ENCODE data around the gene TRIM59.

Gene TRIM59

DNA sequence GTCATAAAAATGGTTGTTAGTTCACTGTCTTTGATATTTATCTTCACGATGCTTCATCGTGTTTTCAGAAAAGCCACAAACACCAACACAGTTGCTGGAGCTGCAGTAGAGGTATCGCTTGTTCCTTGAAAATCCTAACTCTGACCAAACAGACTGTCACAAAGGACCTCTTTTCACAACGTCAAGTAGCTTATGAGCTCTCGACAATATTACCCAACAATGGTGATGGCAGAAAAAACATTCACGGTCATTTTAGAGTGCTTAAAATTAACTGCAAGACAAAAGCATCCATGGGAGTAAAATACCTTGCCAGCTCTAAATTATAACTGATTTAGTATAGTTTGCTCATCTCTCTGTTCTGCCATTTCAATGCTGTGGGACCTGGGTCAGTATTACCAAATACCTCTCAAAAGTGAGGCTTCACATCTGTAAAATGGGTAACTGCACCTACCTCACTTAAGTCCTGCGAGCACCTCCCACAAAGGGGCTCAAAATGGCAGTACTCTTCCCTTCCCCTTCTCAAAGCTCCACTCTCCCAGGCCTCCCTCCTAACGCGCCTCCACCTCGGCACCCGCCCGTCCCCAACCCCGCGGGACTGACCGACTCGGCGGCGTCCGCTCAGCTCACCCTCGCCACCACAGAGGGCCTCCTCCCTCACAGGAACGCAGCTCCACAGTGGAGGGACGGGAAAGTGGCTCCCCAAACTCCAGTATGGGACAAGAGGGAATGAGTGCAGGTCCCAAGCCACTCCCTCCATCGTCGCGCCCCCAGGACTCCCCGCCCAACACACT lies 546 bp downstream of the TRIM59 start:
- Histone ChIP-seq H3K27me3 (ENCODE audit: low read depth) (no peaks in the 10 kb centered on the region), H3K4me3 (no peak overlapping the region), H3K4me1 (no peaks in the 10 kb centered on the region), H3K9me3 (no peaks in the 10 kb centered on the region), H3K36me3 (replicated peaks) (no peaks in the 10 kb centered on the region)
- in situ Hi-C loops (cut with MboI; ENCODE audit: low sequenced_read_pairs): no loop called here
- no peak for DNase-seq (ENCODE audit: low spot score in 2 of 2)

DNA sequence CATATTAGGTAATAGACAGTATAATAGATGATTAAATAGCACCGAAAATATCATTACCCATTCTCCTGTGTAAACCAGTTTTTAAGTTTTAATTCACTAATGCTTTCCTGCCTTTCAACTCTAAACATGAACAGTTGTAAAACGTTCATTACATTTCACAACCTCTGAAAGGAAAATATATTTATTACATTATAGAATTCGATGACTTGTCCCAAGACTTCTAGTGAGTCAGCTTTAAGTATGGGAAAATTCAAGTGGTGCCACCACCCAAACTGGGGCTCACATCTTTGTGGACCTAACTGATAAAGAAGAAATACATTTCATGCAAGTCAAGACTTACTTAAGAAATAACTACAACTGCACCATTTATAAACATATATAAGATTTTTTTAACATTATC lies 2.0 kb downstream of the TRIM59 start:
- Histone ChIP-seq H3K4me1 (no peaks in the 10 kb centered on the region), H3K36me3 (replicated peaks) (no peaks in the 10 kb centered on the region), H3K9me3 (no peaks in the 10 kb centered on the region), H3K4me3 (no peak overlapping the region), H3K27me3 (ENCODE audit: low read depth) (no peaks in the 10 kb centered on the region)
- in situ Hi-C loops (cut with MboI; ENCODE audit: low sequenced_read_pairs): no loop called here
- no peak for DNase-seq (ENCODE audit: low spot score in 2 of 2)

DNA sequence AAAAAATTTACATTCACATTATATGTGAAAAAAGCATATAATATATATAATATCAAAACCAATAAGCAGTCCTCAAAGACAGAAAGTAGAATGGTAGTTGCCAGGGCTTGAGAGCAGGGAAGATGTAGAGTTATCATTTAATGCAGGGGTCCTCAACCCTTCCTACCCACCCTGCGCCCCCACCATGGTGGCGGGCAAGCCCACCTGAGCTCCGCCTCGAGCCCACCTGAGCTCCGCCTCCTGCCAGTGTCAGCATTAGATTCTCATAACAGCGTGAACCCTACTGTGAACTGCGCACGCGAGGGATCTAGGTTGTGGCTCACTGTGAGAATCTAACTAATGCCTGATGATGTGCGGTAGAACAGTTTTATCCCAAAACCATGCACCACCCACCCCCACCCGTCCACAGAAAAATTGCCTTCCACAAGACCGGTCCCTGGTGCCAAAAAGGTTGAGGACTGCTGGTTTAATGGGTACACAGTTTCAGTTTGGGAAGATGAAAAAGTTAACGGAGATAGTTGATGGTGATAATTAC lies 3.0 kb downstream of the TRIM59 start:
- in situ Hi-C loops (cut with MboI; ENCODE audit: low sequenced_read_pairs): no loop called here
- Histone ChIP-seq H3K27me3 (ENCODE audit: low read depth) (no peaks in the 10 kb centered on the region), H3K36me3 (replicated peaks) (no peaks in the 10 kb centered on the region), H3K4me1 (no peaks in the 10 kb centered on the region), H3K4me3 (no peak overlapping the region), H3K9me3 (no peaks in the 10 kb centered on the region)
- no peak for DNase-seq (ENCODE audit: low spot score in 2 of 2)

DNA sequence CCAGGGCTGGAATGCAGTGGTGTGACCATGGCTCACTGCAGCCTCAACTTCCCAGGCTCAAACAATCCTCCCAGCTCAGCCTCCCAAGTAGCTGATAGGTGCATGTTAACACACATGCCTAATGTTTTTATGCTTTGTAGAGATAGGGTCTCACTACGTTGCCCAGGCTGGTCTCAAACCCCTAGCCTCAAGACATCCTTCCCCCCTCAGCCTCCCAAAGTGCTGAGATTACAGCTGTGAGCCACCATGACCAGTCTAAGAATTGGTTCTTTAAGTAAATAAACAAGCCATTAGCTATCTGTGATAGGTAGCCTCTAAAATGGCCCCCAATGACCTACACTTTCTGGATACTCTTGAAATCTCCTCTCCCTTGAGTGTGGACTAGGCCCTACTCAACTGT lies 3.7 kb downstream of the TRIM59 start:
- H3K9me3 ChIP-seq: no peaks in the 10 kb centered on the region
- in situ Hi-C loops (cut with MboI; ENCODE audit: low sequenced_read_pairs): no loop called here
- H3K27me3 ChIP-seq (ENCODE audit: low read depth): no peaks in the 10 kb centered on the region
- no peak overlapping the region for H3K4me3 ChIP-seq
- DNase-seq (ENCODE audit: low spot score in 2 of 2): no peak
- H3K36me3 ChIP-seq (replicated peaks): no peaks in the 10 kb centered on the region
- H3K4me1 ChIP-seq: no peaks in the 10 kb centered on the region

DNA sequence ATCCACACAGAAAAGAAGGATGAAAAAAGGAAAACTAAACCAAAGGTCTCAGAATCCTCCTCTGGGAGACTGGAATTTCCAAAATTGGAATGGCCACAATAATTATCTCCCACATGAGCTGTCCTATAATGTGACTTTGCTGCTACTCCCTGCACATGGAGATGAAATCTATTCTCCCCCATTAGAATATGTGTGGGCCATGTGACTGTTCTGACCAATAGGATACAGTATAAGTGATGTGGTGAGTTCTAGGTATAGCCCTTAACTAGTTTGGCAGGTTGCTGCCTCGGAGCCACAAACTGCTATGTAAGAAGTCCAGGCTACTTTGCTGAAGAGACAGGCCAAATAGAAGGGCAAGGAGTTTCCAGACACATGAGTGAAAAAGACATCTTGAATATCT lies 5.2 kb downstream of the TRIM59 start:
- H3K4me3 ChIP-seq: no peak overlapping the region
- H3K36me3 ChIP-seq (replicated peaks): no peaks in the 10 kb centered on the region

DNA sequence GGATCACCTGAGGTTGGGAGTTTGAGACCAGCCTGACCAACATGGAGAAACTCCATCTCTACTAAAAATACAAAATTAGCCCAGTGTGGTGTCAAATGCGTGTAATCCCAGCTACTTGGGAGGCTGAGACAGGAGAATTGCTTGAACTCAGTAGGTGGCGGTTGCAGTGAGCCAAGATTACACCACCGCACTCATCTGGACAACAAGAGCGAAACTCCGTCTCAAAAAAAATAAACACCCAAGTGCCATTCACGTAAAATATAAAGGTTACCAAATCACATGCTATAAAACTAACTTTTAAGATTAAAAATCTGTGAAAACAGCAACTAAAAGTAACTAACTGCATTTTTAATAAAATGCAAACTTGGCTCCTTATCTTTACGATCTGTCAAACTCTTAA lies 8.9 kb downstream of the TRIM59 start:
- DNase-seq (ENCODE audit: low spot score in 2 of 2): no peak
- Histone ChIP-seq H3K9me3 (no peaks in the 10 kb centered on the region), H3K36me3 (replicated peaks) (peaks cover 5% of the 10 kb centered on the region), H3K4me3 (no peak overlapping the region), H3K27me3 (ENCODE audit: low read depth) (no peaks in the 10 kb centered on the region), H3K4me1 (0 out of 2 replicates have a peak, but pooled peaks cover 2% of the 10 kb centered on the region)
- in situ Hi-C loops (cut with MboI; ENCODE audit: low sequenced_read_pairs): no loop called here

More for the DNA sequence above, 5.2 kb downstream of the TRIM59 start:
- DNase-seq (ENCODE audit: low spot score in 2 of 2): no peak
- in situ Hi-C loops (cut with MboI; ENCODE audit: low sequenced_read_pairs): no loop called here
- Histone ChIP-seq H3K9me3 (no peaks in the 10 kb centered on the region), H3K27me3 (ENCODE audit: low read depth) (no peaks in the 10 kb centered on the region), H3K4me1 (no peaks in the 10 kb centered on the region)

DNA sequence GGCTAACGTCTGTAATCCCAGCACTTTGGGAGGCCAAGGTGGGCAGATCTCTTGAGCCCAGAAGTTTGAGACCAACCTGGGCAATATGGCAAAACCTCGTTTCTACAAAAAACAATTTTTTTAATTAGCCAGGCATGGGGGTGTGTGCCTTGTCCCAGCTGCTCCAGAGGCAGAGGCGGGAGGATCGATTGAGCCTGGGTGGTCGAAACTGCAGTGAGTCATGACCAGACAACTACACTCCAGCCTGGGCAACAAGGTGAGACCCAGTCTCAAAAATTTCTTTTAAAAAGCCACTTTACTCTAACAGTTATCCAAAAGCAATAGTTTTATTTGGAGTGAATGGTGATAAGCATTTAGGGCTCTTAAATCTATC lies 12.5 kb downstream of the TRIM59 start:
- H3K36me3 ChIP-seq (replicated peaks): peaks cover 34% of the 10 kb centered on the region
- no peaks in the 10 kb centered on the region for H3K9me3 ChIP-seq
- H3K4me3 ChIP-seq: no peak overlapping the region
- H3K27me3 ChIP-seq (ENCODE audit: low read depth): no peaks in the 10 kb centered on the region
- H3K4me1 ChIP-seq: 0 out of 2 replicates have a peak, but pooled peaks cover 2% of the 10 kb centered on the region
- in situ Hi-C loops (cut with MboI; ENCODE audit: low sequenced_read_pairs): no loop called here
- DNase-seq (ENCODE audit: low spot score in 2 of 2): no peak

DNA sequence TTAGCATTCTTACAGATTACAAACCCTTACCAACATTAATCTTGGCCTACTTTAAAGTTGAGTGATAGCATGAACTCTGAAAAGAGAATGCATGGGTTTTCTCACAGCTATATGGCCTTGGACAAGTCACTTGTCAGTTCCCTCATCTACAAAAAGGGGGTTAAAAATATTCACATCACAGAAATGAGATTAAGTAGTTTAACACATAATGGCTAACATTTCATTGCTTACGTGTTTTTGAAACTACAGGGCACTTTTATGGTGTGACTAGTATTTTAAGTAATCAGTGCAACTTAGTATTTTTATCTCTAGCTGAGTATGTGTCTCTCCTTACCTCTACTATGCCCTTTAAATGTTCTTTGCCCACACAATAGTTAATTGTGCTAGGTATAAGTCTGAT lies 13.8 kb downstream of the TRIM59 start:
- peaks cover 47% of the 10 kb centered on the region for H3K36me3 ChIP-seq (replicated peaks)
- no peak for DNase-seq (ENCODE audit: low spot score in 2 of 2)
- no peak overlapping the region for H3K4me3 ChIP-seq
- in situ Hi-C loops (cut with MboI; ENCODE audit: low sequenced_read_pairs): no loop called here
- no peaks in the 10 kb centered on the region for H3K27me3 ChIP-seq (ENCODE audit: low read depth)
- 0 out of 2 replicates have a peak, but pooled peaks cover 2% of the 10 kb centered on the region for H3K4me1 ChIP-seq
- H3K9me3 ChIP-seq: no peaks in the 10 kb centered on the region

DNA sequence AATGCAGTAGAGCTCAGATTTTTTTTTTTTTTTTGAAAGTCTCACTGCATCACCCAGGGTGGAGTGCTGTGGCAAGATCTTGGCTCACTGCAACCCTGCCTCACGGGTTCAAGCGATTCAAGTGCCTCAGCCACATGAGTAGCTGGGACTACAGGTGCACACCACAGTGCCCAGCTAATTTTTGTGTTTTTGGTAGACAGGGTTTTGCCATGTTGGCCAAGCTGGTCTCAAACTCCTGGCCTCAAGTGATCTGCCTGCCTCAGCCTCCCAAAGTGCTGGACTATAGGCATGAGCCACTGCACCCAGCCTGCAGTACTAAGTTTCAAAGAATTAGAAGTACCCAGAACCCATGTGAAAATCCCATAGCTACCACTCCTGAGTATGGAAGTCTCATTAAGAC lies 14.5 kb downstream of the TRIM59 start:
- Histone ChIP-seq H3K9me3 (no peaks in the 10 kb centered on the region), H3K4me1 (0 out of 2 replicates have a peak, but pooled peaks cover 2% of the 10 kb centered on the region), H3K27me3 (ENCODE audit: low read depth) (no peaks in the 10 kb centered on the region), H3K36me3 (replicated peaks) (peaks cover 53% of the 10 kb centered on the region), H3K4me3 (no peak overlapping the region)
- no peak for DNase-seq (ENCODE audit: low spot score in 2 of 2)
- in situ Hi-C loops (cut with MboI; ENCODE audit: low sequenced_read_pairs): no loop called here

DNA sequence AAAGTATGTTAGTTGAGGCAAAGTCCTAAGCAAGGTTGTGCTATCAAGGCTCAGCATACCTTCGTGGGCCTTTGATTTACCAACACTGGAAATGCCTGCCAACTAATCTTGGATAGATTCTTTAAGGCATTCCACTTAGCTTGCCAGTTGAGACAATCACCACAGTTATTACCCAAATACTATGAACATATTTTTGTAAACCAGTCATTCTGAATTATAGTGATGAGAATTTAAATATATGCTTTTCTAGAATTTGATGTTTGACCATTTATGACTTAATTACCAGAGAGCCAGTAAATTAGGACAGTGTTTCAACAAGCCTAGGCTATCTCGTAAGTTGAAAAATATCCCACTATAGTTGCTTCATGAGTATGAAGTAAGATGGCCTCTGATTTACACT lies 15.5 kb downstream of the TRIM59 start:
- in situ Hi-C loops (cut with MboI; ENCODE audit: low sequenced_read_pairs): no loop called here
- DNase-seq (ENCODE audit: low spot score in 2 of 2): no peak
- Histone ChIP-seq H3K4me1 (0 out of 2 replicates have a peak, but pooled peaks cover 2% of the 10 kb centered on the region), H3K4me3 (no peak overlapping the region), H3K9me3 (no peaks in the 10 kb centered on the region), H3K27me3 (ENCODE audit: low read depth) (no peaks in the 10 kb centered on the region), H3K36me3 (replicated peaks) (peaks cover 60% of the 10 kb centered on the region)

DNA sequence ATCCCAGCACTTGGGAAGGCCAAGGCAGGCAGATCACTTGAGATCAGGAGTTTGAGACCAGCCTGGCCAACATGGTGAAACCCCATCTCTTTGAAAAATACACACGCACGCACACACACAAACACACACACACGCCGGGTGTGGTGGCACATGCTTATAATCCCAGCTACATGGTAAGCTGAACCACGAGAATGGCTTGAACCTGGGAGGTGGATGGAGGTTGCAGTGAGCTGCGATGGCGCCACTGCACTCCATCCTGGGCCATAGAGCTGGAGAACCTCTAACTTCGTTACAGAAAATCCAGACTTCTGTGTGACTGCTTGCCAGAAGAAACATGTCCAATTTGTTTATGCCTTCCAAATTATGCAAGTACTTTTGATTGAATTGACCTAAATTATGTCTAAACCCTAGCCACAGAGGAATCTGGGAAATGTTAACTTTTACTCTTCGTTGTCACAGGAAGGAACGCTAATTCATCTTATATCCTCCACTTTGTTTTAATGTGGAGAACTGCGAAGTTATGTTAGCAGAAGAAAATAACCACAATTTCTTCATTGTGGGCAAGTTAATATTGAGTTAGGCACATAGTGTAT lies 21.7 kb downstream of the TRIM59 start:
- no peak for DNase-seq (ENCODE audit: low spot score in 2 of 2)
- Histone ChIP-seq H3K4me1 (no peaks in the 10 kb centered on the region), H3K36me3 (replicated peaks) (peaks cover 96% of the 10 kb centered on the region), H3K9me3 (no peaks in the 10 kb centered on the region), H3K27me3 (ENCODE audit: low read depth) (no peaks in the 10 kb centered on the region), H3K4me3 (no peak overlapping the region)
- in situ Hi-C loops (cut with MboI; ENCODE audit: low sequenced_read_pairs): no loop called here

DNA sequence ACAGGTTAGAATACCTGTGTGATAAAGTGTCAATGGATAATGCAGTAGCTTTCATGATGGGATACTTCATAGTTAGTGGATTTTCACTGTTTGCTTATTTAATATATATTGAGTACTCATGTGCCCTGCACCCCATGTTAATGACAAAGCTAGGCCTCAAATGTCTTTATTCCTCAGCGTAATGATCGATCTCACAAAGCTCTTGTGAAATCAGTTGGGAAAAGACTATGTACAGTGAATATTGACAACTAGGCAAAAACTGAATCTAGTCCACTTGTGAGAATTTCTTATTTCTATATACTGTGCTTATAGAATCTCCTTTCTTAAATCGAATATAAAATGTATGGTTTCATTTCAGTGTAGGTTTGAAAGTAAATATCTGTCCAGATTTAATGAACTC lies 32.3 kb downstream of the TRIM59 start:
- no peaks in the 10 kb centered on the region for H3K9me3 ChIP-seq
- no peaks in the 10 kb centered on the region for H3K27me3 ChIP-seq (ENCODE audit: low read depth)
- in situ Hi-C loops (cut with MboI; ENCODE audit: low sequenced_read_pairs): no loop called here
- peaks cover 100% of the 10 kb centered on the region for H3K36me3 ChIP-seq (replicated peaks)
- DNase-seq (ENCODE audit: low spot score in 2 of 2): no peak
- H3K4me3 ChIP-seq: no peak overlapping the region
- no peaks in the 10 kb centered on the region for H3K4me1 ChIP-seq

DNA sequence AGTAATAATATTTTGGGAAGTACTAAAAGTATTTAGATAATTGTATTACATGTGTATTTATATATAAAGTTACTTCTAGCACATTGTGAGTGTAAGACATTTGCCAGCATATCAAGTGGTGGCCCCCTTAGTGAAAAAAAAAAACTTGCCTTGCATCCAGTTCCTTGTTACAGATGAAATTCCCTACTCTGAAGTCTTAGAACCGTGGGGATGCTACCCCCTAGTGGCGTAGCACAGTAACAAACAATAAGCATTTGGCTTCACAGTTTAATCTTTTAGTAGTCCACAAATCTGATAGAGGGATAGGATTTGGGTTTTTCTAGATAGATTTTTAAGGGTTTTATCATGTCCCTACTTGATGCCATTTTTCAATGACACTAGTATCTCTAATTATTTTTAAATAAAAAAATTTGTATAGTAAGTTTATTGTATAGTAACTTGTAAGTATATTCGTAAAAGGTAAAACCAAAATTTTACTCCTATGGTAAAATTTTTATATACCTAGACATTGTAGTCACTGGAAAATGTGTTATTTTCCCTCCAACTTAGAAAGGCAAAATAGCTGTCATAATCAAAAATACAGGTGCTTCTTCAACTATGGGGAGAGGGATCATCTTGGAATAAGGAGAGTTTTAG lies 35.9 kb downstream of the TRIM59 start:
- H3K4me1 ChIP-seq: no peaks in the 10 kb centered on the region
- in situ Hi-C loops (cut with MboI; ENCODE audit: low sequenced_read_pairs): no loop called here
- H3K27me3 ChIP-seq (ENCODE audit: low read depth): no peaks in the 10 kb centered on the region
- DNase-seq (ENCODE audit: low spot score in 2 of 2): peak; percentile 74 to 78
- H3K4me3 ChIP-seq: no peak overlapping the region
- H3K9me3 ChIP-seq: no peaks in the 10 kb centered on the region
- H3K36me3 ChIP-seq (replicated peaks): peaks cover 97% of the 10 kb centered on the region

DNA sequence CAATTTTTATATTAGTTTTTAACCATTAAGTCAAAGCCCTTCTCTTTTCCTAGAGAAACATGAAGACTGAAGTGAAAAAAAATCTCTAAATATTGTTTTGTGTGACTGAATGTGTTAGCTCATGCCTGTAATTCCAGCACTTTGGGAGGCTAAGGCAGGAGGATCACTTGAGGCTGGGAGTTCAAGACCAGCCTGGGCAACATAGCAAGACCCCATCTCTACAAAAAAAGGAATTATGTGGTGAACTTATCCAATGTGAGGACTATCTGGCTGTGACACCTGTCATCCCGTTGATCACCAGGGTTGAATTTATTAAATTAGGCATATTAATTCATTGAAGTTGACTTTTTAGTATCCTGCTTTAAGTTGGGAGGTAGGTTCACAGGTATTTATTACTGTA lies 37.1 kb downstream of the TRIM59 start:
- no peak for DNase-seq (ENCODE audit: low spot score in 2 of 2)
- in situ Hi-C loops (cut with MboI; ENCODE audit: low sequenced_read_pairs): no loop called here
- Histone ChIP-seq H3K4me1 (no peaks in the 10 kb centered on the region), H3K27me3 (ENCODE audit: low read depth) (no peaks in the 10 kb centered on the region), H3K9me3 (no peaks in the 10 kb centered on the region), H3K36me3 (replicated peaks) (peaks cover 97% of the 10 kb centered on the region), H3K4me3 (no peak overlapping the region)

Data from HAP-1 (cell line).